Tibial artery (tissue), 4 donors: ENCODE results near the gene GRIK4.

ENCODE experiments used
- DNase-seq, 2 donors: peaks; one replicate each; pipeline ENCODE4 v3.0.0-alpha.2; 2019
- H3K27ac ChIP-seq, 2 donors: fragments of 200-600 bp; sonication (generic) in 1 of 2; 1 replicate in 1 of 2; 2 replicates in 1 of 2; pipeline ENCODE4 v1.5.1; 2018 to 2019; ENCODE audit warnings: mild to moderate bottlenecking in 1 of 2
- H3K27me3 ChIP-seq, 2 donors: fragments of 200-600 bp; sonication (generic) in 1 of 2; one replicate each; pipeline versions ENCODE4 v1.5.1 to v1.6.0; 2016 to 2019
- H3K36me3 ChIP-seq, 3 donors: fragments of 200-600 bp; sonication (generic) in 2 of 3; one replicate each; pipeline ENCODE4 v1.5.1; 2016 to 2019; ENCODE audit warnings: mild to moderate bottlenecking in 2 of 3
- H3K4me1 ChIP-seq, 4 donors: fragments of 200-600 bp; sonication (generic) in 2 of 4; 1 replicate in 3 of 4; 2 replicates in 1 of 4; pipeline ENCODE4 v1.5.1; 2016 to 2019
- H3K4me3 ChIP-seq, 2 donors: fragments of 200-600 bp; sonication (generic) in 1 of 2; 1 replicate in 1 of 2; 2 replicates in 1 of 2; pipeline ENCODE4 v1.5.1; 2018 to 2019; ENCODE audit warnings: mild to moderate bottlenecking in 2 of 2
- H3K9me3 ChIP-seq, 3 donors: fragments of 200-600 bp; sonication (generic) in 1 of 3; one replicate each; pipeline ENCODE4 v1.5.1; 2016 to 2019
- intact Hi-C: fragments of 100-400 bp; cut with DNase I; formaldehyde crosslinking; loops from one replicate; pipeline ENCODE4 v1.15.0; 2023; ENCODE audit warnings: low total_unique reads
- TF ChIP-seq, protein P1 (sequence below), 2 experiments: fragments of 200-600 bp in 1 of 2; fragments of 450-650 bp in 1 of 2; IDR thresholded peaks; one replicate each; pipeline ENCODE4 v1.5.1; 2017 to 2019; ENCODE audit warnings: antibody characterized with exemption in 2 of 2, mild to moderate bottlenecking in 1 of 2, moderate library complexity in 1 of 2

GRIK4 gene

DNA sequence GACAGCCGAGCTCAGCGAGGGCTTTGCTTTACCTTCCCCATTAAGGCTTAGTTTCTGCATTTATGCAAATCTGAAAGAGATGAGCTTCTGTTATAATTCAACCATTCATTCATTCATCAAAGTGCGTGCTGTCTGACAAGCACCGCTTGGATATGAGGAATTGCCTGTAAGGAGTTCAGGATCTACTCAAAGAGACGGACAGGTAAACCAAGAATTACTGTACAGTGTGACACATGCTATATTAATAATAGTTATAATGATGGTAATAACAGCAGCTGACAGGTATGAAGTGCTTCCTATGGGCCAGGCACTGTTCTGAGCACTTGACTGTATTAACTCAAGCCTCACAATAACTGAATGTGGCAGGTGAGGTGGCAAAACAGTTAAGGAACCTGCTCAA lies 402.5 kb downstream of the GRIK4 start:
- intact Hi-C loops, result no loop called here
- Histone ChIP-seq H3K27ac (no peak overlapping the region), H3K36me3 (no peaks in the 10 kb centered on the region), H3K9me3 (no peaks in the 10 kb centered on the region), H3K27me3 (peaks cover 0 to 32% of the 10 kb centered on the region in 2 donors), H3K4me3 (no peak overlapping the region), H3K4me1 (no peaks in the 10 kb centered on the region)
- TF ChIP-seq, protein P1, sequence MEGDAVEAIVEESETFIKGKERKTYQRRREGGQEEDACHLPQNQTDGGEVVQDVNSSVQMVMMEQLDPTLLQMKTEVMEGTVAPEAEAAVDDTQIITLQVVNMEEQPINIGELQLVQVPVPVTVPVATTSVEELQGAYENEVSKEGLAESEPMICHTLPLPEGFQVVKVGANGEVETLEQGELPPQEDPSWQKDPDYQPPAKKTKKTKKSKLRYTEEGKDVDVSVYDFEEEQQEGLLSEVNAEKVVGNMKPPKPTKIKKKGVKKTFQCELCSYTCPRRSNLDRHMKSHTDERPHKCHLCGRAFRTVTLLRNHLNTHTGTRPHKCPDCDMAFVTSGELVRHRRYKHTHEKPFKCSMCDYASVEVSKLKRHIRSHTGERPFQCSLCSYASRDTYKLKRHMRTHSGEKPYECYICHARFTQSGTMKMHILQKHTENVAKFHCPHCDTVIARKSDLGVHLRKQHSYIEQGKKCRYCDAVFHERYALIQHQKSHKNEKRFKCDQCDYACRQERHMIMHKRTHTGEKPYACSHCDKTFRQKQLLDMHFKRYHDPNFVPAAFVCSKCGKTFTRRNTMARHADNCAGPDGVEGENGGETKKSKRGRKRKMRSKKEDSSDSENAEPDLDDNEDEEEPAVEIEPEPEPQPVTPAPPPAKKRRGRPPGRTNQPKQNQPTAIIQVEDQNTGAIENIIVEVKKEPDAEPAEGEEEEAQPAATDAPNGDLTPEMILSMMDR (IDR thresholded peaks at IDR 0.05), result no peak
- no peak for DNase-seq

DNA sequence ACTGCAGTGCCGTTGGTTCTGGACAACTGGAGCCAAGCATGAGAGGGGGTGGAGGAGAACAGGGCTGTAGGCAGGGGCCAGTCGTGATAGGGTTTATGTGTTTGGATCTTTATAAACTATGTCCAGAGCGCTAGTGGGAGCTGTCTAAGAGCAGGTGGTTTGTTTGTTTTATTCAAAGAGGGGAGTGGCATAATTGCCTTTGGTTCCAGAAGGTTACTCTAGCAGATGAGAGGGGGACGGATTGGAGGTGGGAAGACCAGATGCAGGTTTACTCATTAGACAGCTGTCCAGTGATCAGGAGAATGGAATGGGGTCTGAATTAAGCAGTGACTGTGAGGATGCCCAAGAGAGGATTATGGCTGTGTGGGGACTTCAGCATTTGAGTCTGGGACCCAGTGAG lies 403.1 kb downstream of the GRIK4 start:
- no peak overlapping the region for H3K4me3 ChIP-seq
- no peak overlapping the region for H3K27ac ChIP-seq
- peaks cover 0 to 32% of the 10 kb centered on the region in 2 donors for H3K27me3 ChIP-seq
- no peaks in the 10 kb centered on the region for H3K9me3 ChIP-seq
- intact Hi-C loops, result no loop called here
- H3K4me1 ChIP-seq, result no peaks in the 10 kb centered on the region
- TF ChIP-seq, protein P1 (IDR thresholded peaks at IDR 0.05), result no peak
- H3K36me3 ChIP-seq, result no peaks in the 10 kb centered on the region
- DNase-seq, result no peak

DNA sequence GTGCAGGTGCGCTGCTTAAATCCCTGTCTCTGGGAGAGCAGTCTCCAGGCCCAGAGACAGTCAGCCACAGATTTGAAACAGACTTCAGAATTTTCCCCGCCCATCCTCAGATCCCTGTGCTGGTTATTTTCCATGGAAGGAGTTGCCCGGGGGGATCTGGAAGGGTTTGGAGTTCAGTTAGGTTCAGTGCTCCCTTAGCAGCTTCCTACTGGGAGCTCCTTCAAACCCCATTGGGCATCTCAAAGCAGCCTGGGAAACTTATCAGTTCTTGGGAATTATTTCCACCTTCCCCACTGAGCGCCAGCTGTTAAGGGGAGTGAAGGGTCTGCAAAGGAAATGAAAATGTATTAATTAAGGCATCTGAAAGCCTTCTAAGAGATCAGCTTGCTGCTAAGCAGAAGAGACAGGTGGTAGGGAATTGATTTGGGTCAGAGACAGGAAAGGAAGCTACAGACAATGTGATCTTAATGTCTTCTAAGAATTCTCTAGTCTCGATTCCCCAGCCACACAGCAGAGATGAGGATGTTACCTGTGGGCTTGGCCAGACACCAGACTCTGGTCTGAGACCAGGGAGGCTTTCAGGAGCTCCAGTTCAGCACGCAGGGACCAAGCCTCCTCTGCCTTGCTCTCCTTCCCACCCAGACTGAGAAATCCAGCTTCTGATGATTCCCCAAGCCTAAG lies 406.2 kb downstream of the GRIK4 start:
- no peaks in the 10 kb centered on the region for H3K9me3 ChIP-seq
- intact Hi-C loops, result no loop called here
- no peak overlapping the region for H3K4me3 ChIP-seq
- TF ChIP-seq, protein P1 (IDR thresholded peaks at IDR 0.05), result no peak
- H3K27ac ChIP-seq, result no peak overlapping the region
- no peak for DNase-seq
- no peaks in the 10 kb centered on the region for H3K36me3 ChIP-seq
- H3K27me3 ChIP-seq, result peaks cover 0 to 31% of the 10 kb centered on the region in 2 donors
- no peaks in the 10 kb centered on the region for H3K4me1 ChIP-seq

DNA sequence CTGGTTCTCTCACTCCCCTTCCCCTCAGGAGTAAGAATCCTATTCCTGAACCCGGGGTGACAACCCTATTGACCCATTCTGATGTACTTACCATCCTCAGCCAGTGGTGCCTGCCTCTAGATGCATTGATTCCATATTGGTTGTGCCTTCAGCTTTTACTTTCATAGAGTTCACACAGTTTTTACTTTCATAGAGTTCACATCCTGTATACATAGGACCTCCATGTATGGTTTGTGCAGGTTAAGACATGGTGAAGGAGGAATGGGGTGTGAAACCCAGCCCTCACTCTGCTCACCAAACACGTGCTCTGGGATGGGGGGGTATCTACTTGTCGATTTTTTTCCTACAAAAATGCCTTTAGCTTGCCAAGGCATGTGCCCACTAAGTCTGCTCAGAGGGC lies 406.7 kb downstream of the GRIK4 start:
- H3K27ac ChIP-seq, result no peak overlapping the region
- H3K4me3 ChIP-seq, result no peak overlapping the region
- no peaks in the 10 kb centered on the region for H3K9me3 ChIP-seq
- no peak for DNase-seq
- intact Hi-C loops, result no loop called here
- H3K4me1 ChIP-seq, result no peaks in the 10 kb centered on the region
- H3K36me3 ChIP-seq, result no peaks in the 10 kb centered on the region
- TF ChIP-seq, protein P1 (IDR thresholded peaks at IDR 0.05), result no peak
- H3K27me3 ChIP-seq, result peaks cover 0 to 31% of the 10 kb centered on the region in 2 donors

DNA sequence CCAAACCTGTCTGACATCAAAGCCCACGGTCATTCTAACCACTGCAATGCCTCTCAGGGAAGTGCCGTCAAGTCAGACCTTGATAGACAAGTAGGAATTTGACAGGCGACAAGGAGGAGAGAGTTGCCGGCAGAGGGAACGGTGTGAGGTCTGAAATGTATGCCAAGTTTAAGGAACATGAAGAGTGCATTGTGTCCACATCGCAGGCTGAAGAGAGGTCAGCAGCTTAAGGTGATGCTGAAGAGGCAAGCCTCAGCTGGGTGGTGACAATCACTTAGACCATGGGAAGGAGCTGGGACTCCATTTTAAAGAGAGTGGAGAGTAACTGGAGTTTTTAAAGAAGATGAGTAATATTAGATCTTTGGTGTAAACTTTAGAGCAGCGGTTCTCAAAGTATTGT lies 407.5 kb downstream of the GRIK4 start:
- H3K36me3 ChIP-seq, result no peaks in the 10 kb centered on the region
- peaks cover 0 to 31% of the 10 kb centered on the region in 2 donors for H3K27me3 ChIP-seq
- TF ChIP-seq, protein P1 (IDR thresholded peaks at IDR 0.05), result no peak
- H3K4me1 ChIP-seq, result no peaks in the 10 kb centered on the region
- DNase-seq, result no peak
- no peak overlapping the region for H3K4me3 ChIP-seq
- intact Hi-C loops, result no loop called here
- H3K9me3 ChIP-seq, result no peaks in the 10 kb centered on the region
- H3K27ac ChIP-seq, result no peak overlapping the region

DNA sequence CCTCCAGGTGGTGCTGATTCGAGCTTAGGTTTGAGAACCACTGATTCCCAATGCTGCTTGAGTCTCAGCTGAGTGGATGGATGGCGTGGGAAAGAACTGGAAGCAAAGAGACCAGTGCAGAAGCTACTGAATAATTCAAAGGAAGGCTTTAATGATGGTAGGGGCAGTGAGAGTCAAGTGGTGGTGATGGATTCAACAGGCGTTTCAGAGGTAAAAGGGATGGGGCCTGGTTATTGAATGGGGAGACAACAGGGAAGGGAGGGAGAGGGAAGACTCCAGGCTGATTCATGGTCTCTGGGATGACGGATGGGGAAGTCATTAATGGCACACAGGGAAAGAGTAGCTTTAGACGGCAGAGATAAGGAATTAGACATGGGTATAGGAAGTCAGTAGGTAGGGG lies 408.0 kb downstream of the GRIK4 start:
- DNase-seq, result no peak
- Histone ChIP-seq H3K9me3 (no peaks in the 10 kb centered on the region), H3K36me3 (no peaks in the 10 kb centered on the region), H3K4me3 (no peak overlapping the region), H3K4me1 (no peaks in the 10 kb centered on the region), H3K27ac (no peak overlapping the region), H3K27me3 (peaks cover 0 to 26% of the 10 kb centered on the region in 2 donors)
- TF ChIP-seq, protein P1 (IDR thresholded peaks at IDR 0.05), result no peak
- intact Hi-C loops, result no loop called here
